Fibroblast of skin of left quadriceps (primary cell): ENCODE measurements around the gene EMP2.

Source experiments
- DNase-seq, 2 experiments: peaks; one replicate each; pipeline ENCODE4 v3.0.0-alpha.2; 2013; ENCODE audit warnings: low read depth in 2 of 2

EMP2 gene

DNA sequence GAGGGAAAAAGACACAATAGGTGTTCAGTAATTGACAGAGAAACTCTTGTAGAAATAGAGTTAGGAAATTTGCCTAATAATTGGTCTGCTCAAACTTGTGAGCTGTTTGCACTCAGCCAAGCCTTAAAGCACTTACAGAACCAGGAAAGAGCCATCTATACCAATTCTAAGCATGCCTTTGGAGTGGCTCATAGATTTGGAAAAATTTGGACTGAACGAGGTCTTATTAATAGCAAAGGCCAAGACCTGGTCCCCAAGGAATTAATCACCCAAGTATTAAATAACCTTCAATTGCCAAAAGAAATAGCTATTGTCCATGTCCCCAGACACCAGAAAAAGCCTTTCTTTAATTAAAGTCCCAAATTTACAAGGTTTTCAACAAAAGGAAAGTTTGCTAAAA is 90.3 kb downstream of the EMP2 start:
- no peak for DNase-seq

DNA sequence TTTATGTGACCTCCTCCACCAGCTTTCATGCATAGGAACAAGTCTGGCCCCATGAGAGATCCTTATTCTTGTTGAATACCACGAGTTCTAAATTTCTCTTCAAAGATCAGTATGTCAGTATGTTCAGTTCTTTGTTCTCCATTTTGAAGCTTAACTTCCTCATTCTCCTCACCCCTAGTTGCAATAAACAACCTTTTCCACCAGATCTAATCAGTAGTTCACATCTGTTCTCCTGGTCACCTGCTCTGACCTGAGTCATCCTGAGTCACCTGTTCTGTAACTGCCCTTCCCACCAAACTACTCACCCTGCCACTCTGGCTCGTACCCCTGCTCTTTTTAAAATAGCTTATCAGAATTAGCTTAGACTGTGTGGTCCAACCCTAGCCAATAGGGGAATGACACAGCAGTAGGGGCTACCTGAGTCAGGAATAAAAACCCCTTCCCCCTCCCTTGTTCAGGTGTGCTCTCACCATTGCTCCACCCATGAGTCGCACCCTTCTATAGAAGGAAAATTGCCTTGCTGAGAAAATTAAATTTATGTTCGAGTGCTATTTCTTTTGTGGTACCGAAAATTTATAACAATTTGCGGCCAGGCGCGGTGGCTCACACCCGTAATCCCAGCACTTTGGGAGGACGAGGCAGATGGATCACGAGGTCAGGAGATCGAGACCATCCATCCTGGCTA is 94.6 kb downstream of the EMP2 start:
- DNase-seq: no peak

GRCh38 chr16:10485159-10485558 is 95.2 kb downstream of the EMP2 start:
- DNase-seq: no peak

GRCh38 chr16:10480151-10480550 is 100.2 kb downstream of the EMP2 start:
- no peak for DNase-seq
